Measurements from ENCODE around the gene KCNJ14.

Gene KCNJ14

DNA sequence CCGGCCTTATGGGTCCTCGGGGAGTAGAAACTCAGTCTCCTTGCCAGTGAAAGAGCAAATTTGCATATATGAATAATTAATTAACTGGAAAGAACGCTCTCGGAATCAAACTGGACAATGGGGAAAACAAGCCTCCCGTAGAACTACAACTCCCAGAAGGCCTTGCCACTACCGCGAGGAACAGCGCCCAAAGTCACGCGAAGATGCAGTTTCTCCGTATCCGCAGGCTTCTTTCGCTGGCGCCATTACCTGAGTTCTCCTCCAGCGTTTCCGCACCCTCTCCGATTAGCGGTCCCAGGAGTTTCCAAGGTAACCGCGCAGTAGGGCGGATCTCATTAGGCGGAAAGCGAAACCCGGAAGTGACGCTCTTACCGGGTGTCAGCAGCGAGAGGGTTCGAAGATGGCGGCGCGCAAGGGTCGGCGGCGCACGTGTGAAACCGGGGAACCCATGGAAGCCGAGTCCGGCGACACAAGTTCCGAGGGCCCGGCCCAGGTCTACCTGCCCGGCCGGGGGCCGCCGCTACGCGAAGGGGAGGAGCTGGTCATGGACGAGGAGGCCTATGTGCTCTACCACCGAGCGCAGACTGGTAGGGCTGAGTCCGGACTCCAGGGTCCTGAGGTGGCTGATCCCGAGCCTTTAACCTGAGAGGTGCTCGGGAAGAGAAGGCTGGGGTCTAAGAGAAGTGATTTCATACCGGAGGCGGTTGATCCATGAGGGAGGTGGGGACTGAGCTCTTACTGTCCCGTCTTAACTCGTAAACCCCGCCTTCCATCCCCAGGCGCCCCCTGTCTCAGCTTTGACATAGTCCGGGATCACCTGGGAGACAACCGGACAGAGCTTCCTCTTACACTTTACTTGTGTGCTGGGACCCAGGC, 9.5 kb upstream of the KCNJ14 start, which contains the start of gene GRWD1:
Gene GRWD1 (plus strand): TSS at position 378 of the 876 bp plus-strand sequence. CDS start 23 bp downstream, at position 401.
- DNase-seq (ENCODE audit: low spot score): peak; percentile 95

- no peak for DNase-seq (ENCODE audit: low spot score)
These were observed 8.8 kb upstream of the KCNJ14 start for GRCh38 chr19:48446579-48446978.

DNA sequence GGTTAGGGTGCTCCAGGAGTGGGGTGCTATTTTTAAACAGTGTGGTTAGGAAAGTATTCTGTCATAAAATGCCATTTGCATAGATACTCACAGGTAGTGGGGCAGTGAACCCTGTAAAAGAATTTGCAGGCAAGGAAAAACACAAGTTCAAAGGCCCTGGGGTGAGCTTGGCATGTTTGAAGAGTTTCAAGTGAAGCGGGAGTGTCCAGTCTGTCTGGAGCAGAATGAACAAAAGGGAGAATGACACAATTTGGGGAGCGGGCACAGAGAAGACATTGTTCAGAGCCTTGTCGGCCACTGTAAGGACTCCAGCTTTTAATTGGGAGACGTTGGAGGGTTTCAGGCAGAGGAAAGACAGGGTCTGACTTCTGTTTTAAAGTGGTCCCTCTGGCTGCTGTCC, 6.8 kb upstream of the KCNJ14 start:
- DNase-seq (ENCODE audit: low spot score): no peak

DNA sequence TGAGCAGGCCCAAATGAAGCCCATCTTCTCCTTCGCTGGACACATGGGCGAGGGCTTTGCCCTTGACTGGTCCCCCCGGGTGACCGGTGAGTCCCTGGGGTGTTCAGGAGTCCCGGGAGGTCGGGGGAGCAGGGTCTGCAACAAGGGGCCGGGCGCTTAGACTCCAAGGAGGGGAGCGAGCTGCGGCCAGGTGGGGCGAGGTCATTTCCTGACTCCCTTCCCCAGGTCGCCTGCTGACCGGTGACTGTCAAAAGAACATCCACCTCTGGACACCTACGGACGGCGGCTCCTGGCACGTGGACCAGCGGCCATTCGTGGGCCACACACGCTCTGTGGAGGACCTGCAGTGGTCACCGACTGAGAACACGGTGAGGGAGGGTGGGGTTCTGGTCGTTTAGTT, 4.9 kb upstream of the KCNJ14 start:
- DNase-seq (ENCODE audit: low spot score): no peak

GRCh38 chr19:48450863-48451262, 4.5 kb upstream of the KCNJ14 start:
- no peak for DNase-seq (ENCODE audit: low spot score)

- DNase-seq (ENCODE audit: low spot score): no peak
These were observed 3.8 kb upstream of the KCNJ14 start for GRCh38 chr19:48451624-48452023.

GRCh38 chr19:48452289-48453190, 2.8 kb upstream of the KCNJ14 start:
- DNase-seq (ENCODE audit: low spot score): no peak

DNA sequence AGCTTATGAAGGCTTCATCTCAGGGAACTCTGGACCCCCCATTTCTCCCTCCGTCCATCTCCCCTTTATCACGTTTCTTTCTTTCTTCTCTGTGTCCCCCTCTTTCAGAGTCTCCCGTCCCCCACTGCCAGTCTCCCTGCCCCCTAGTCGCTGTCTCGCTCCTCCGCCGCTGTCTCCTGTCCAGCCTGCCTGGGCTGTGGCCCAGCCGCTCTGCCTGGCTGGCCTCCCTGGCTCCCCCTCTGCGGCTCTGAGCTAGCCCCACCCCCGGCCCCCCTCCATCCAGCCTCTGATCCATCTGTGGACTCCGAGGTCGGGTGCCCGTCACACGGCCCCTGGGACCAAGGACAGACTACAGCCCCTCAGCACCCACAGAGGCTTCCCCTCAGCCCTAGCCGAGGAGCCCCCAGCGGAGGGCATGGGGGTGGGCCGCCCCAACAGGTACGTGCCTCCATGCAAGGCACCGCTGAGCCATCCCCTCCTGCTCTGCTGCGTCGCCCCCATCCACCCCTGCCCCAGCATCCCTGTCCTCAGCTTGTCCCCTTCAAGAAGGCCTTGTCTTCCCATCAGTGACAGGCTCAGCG, 1.1 kb upstream of the KCNJ14 start:
- DNase-seq (ENCODE audit: low spot score): peak; percentile 36

- no peak for DNase-seq (ENCODE audit: low spot score)
These were observed 661 bp downstream of the KCNJ14 start for GRCh38 chr19:48455908-48456562.

DNA sequence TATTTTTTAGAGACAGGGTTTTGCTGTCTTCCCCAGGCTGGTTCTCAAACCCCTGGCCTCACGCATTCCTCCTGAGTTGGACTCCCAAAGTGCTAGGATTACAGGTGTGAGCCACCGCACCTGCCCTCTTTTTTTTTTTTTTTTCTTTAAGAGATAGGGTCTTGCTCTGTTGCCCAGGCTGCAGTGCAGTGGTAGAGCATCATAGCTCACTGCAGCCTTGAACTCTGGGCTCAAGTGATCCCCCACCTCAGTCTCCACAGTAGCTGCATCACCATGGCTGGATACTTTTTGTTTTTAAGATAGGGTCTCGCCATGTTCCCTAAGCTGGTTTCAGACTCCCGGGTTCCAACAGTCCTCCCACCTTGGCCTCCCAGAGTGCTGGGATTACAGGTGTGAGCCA, 1.5 kb downstream of the KCNJ14 start:
- no peak for DNase-seq (ENCODE audit: low spot score)

DNA sequence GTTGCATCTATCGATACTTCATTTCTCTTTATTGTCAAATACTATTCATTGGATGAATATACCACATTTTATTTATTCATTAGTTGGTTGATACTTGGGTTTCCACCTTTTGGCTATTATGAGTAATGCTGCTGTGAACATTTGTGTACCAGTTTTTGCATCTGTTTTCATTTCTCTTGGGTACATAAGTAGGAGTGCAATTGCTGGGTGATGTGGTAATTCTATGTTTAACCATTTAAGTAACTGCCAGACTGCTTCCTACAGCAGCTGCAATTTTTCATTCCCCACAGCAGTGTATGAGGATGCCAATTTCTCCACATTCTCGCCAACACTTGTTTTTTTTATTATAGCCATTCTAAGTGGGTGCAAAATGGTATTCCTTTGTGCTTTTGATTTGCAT, 2.6 kb downstream of the KCNJ14 start:
- no peak for DNase-seq (ENCODE audit: low spot score)

DNA sequence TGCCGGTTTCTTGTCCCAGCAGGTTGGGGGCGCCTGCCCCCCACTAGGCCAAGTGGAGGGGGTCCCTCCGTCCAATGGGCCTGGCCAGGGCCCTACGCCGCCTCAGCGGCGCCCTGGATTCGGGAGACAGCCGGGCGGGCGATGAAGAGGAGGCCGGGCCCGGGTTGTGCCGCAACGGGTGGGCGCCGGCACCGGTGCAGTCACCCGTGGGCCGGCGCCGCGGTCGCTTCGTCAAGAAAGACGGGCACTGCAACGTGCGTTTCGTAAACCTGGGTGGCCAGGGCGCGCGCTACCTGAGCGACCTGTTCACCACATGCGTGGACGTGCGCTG, 6.2 kb downstream of the KCNJ14 start:
- no peak for DNase-seq (ENCODE audit: low spot score)

DNA sequence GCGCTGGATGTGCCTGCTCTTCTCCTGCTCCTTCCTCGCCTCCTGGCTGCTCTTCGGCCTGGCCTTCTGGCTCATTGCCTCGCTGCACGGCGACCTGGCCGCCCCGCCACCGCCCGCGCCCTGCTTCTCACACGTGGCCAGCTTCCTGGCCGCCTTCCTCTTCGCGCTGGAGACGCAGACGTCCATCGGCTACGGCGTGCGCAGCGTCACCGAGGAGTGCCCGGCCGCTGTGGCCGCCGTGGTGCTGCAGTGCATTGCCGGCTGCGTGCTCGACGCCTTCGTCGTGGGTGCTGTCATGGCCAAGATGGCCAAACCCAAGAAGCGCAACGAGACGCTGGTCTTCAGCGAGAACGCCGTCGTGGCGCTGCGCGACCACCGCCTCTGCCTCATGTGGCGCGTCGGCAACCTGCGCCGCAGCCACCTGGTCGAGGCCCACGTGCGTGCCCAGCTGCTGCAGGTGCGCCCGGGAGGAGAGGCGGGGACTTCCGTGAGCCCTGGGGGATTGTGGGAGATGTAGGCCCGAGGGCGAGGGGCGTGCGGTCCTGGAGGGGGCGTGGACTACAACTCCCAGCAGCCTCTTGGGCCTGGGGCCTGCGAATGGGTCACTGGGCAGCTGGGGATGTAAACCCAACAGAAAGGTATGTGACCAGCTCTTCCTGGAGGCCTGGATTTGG, 6.7 kb downstream of the KCNJ14 start:
- DNase-seq (ENCODE audit: low spot score): no peak

DNA sequence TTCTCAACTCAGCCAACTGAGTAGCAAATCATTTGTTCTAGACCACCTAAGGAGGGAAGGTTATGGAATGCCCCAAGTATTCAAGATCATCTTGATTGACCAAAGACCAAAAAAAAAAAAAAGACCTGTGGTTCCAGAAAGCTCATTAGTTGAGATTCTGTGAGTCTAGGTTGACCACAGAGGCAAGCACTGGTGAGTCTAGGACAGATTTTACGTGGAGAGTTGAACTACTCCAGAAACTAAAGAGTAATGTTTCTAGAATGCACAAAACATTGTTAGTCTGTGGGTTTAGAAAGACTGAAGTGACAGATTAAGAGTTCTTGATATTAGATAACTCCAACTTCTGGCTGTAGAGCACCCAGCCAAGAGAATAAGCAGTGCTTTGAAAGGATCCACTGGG, 9.8 kb downstream of the KCNJ14 start:
- no peak for DNase-seq (ENCODE audit: low spot score)

GRCh38 chr19:48466561-48467325, 11.4 kb downstream of the KCNJ14 start:
- DNase-seq (ENCODE audit: low spot score): no peak

DNA sequence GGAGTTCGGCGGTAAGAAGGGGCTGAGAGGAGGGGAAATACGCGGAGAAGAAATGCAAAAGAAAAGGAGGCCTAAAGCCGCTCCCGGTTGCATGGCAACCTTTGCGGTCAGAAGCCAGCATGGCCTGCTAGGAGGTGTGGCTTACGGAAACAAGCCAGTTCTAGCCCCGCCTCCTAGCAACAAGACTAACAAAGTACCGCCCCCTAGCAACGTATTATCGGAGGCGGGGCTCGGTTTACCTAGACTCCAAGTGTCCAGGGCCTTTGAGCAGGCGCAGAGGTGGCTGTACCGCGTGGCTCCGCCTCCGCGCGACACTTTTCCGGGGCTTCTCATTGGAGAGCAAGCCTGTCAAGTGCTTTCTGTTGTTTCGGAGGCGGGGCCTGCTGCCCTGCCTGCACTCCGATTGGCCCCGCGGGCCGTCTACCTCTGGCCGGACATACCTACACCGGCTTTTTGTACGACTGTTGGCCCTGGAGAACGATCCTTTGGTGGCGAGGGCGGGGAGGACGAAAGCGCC, 13.5 kb downstream of the KCNJ14 start:
- DNase-seq (ENCODE audit: low spot score): peak; percentile 100

GRCh38 chr19:48469289-48469881, 14.0 kb downstream of the KCNJ14 start, which contains the start of gene CYTH2:
TSS of gene CYTH2 (plus strand) at chr19:48469369. CDS start at chr19:48469508, 139 bp downstream.
- DNase-seq (ENCODE audit: low spot score): peak; percentile 81

DNA sequence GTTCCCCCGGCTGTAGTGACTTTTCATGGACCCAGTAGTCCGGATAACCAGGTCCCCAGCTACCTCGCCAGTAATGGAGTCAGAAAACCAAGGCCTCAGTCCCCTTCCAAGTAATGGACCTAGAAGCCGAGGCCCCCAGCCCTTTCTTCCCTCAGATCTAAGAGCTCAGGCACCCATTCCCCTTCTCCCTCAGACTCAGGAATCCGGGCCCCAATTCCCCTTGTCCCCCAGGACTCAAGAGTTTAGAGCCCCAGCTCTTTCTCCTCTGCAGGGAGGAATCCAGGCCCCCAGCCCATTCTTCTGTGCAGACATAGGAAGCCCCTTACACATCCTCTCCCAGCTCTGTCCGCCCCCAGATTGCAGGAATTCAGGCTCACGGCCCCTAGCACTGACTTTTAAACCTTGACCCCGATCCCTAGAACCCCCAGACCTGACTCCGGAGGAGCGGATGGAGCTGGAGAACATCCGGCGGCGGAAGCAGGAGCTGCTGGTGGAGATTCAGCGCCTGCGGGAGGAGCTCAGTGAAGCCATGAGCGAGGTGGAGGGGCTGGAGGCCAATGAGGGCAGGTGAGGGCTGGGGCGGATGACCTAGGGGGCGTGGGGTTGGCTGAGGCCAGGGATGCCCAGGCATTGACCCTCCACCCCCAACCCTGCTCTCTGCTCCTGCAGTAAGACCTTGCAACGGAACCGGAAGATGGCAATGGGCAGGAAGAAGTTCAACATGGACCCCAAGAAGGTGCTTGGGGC, 14.7 kb downstream of the KCNJ14 start:
- no peak for DNase-seq (ENCODE audit: low spot score)

- no peak for DNase-seq (ENCODE audit: low spot score)
These were observed 15.5 kb downstream of the KCNJ14 start for GRCh38 chr19:48470856-48471255.
